ENCODE data around the gene ERGIC2. TPM values are rescaled to one million over a fixed set of nuclear protein-coding genes. Genes with fewer than 3 reads are reported as not detected.
"Not testable (repeated sequence)": the region's sequence is repeated elsewhere in the genome, so short reads cannot be mapped to it uniquely, and the experiment has no call there.

Gene ERGIC2
- total and polyA plus RNA-seq, 2 of the 13 experiments (the other 11 are each of a cell fraction or from before 2014, with no cell fraction given): 32.6 to 73.5 TPM

GRCh38 chr12:29299633-29300032 lies 81.3 kb downstream of the ERGIC2 start (continued):
- TF ChIP-seq ZNF280B (CRISPR knock-in tag; IDR thresholded peaks at IDR 0.05; ENCODE audit: borderline replicate concordance): no peak
- no peak for TF ChIP-seq ZNF724P (CRISPR knock-in tag; IDR thresholded peaks at IDR 0.05; ENCODE audit: borderline replicate concordance)
- TF ChIP-seq KLF13 (CRISPR knock-in tag; IDR thresholded peaks at IDR 0.05): no peak
- TF ChIP-seq ZNF776 (CRISPR knock-in tag; IDR thresholded peaks at IDR 0.05): no peak

GRCh38 chr12:29291226-29291625 lies 89.7 kb downstream of the ERGIC2 start:
- CTCF ChIA-PET (ENCODE audit: low intra/inter-chr PET ratio, low total read pairs): no interaction called here
- Histone ChIP-seq H3K9ac (ENCODE audit: insufficient read depth, low read depth, low read length) (no peak overlapping the region), H3K9me3 (ENCODE audit: low read length) (no peaks in the 10 kb centered on the region), H3K79me2 (ENCODE audit: insufficient read depth, low read length) (no peaks in the 10 kb centered on the region), H4K20me1 (ENCODE audit: insufficient read depth, low read length) (no peaks in the 10 kb centered on the region), H2AFZ (ENCODE audit: low read length) (no peak overlapping the region), H3K4me3 (replicated peaks in 1 of 3; ENCODE audit: insufficient read depth in 1 of 3, low read depth in 2 of 3, low read length in 3 of 3) (no peak overlapping the region), H3K36me3 (replicated peaks in 1 of 2; ENCODE audit: control insufficient read depth in 1 of 2, insufficient read depth in 2 of 2, low read length in 2 of 2) (no peaks in the 10 kb centered on the region), H3K4me2 (ENCODE audit: low read depth, low read length) (no peak overlapping the region), H3K4me1 (ENCODE audit: insufficient read depth, low read length) (no peaks in the 10 kb centered on the region), H3K27ac (ENCODE audit: extremely low read length, insufficient read depth, low read length) (no peak overlapping the region), H3K27me3 (ENCODE audit: control insufficient read depth in 1 of 2, insufficient read depth in 2 of 2, low read length in 2 of 2) (no peaks in the 10 kb centered on the region)
- WGBS (ENCODE audit: low lambda C conversion rate): 45% methylated on average over 3 of the region's 3 CpGs
- DNase-seq (ENCODE audit: low spot score) (no peak), FAIRE-seq (no peak), ATAC-seq (no peak)
- in situ Hi-C loops (cut with HindIII; ENCODE audit: extremely low pct_ligation_motif_present, low pct_unique_long_range_greater_than_20kb) (no loop called here), intact Hi-C loops (cut with micrococcal nuclease; ENCODE audit: unreplicated experiment) (no loop called here)
- no TSS peak for BruUV-seq (replicated peaks)
- TF ChIP-seq DZIP1 (CRISPR knock-in tag; IDR thresholded peaks at IDR 0.05): no peak
- TF ChIP-seq TEAD3 (CRISPR knock-in tag; optimal IDR thresholded peaks at IDR 0.05; ENCODE audit: borderline replicate concordance): no peak
- no peak for TF ChIP-seq ZNF446 (CRISPR knock-in tag; IDR thresholded peaks at IDR 0.05)
- POLR2A ChIA-PET: no interaction called here

- in situ Hi-C loops (cut with HindIII; ENCODE audit: extremely low pct_ligation_motif_present, low pct_unique_long_range_greater_than_20kb); H3K79me2 ChIP-seq (ENCODE audit: insufficient read depth, low read length); H4K20me1 ChIP-seq (ENCODE audit: insufficient read depth, low read length); FAIRE-seq; H3K9ac ChIP-seq (ENCODE audit: insufficient read depth, low read depth, low read length); BruUV-seq (replicated peaks); H3K4me1 ChIP-seq (ENCODE audit: insufficient read depth, low read length); H3K9me3 ChIP-seq (ENCODE audit: low read length); CTCF ChIA-PET (ENCODE audit: low intra/inter-chr PET ratio, low total read pairs); H2AFZ ChIP-seq (ENCODE audit: low read length); ATAC-seq; H3K4me3 ChIP-seq (replicated peaks in 1 of 3; ENCODE audit: insufficient read depth in 1 of 3, low read depth in 2 of 3, low read length in 3 of 3); H3K27me3 ChIP-seq (ENCODE audit: control insufficient read depth in 1 of 2, insufficient read depth in 2 of 2, low read length in 2 of 2); H3K4me2 ChIP-seq (ENCODE audit: low read depth, low read length); intact Hi-C loops (cut with micrococcal nuclease; ENCODE audit: unreplicated experiment); POLR2A ChIA-PET; H3K27ac ChIP-seq (ENCODE audit: extremely low read length, insufficient read depth, low read length); H3K36me3 ChIP-seq (replicated peaks in 1 of 2; ENCODE audit: control insufficient read depth in 1 of 2, insufficient read depth in 2 of 2, low read length in 2 of 2); DNase-seq (ENCODE audit: low spot score): not testable (repeated sequence)
These were observed 90.5 kb downstream of the ERGIC2 start for GRCh38 chr12:29290475-29290874.

Measured in HepG2 (cell line).